Measurements from ENCODE around the gene OR6Y1.

OR6Y1 gene

GRCh38 chr1:158570480-158570879 lies 16.3 kb upstream of the OR6Y1 start, which contains the start of gene OR6P1:
Gene OR6P1 (minus strand): TSS chr1:158570580. CDS start chr1:158563604, 6,976 bp downstream.
- TF ChIP-seq, protein P1, sequence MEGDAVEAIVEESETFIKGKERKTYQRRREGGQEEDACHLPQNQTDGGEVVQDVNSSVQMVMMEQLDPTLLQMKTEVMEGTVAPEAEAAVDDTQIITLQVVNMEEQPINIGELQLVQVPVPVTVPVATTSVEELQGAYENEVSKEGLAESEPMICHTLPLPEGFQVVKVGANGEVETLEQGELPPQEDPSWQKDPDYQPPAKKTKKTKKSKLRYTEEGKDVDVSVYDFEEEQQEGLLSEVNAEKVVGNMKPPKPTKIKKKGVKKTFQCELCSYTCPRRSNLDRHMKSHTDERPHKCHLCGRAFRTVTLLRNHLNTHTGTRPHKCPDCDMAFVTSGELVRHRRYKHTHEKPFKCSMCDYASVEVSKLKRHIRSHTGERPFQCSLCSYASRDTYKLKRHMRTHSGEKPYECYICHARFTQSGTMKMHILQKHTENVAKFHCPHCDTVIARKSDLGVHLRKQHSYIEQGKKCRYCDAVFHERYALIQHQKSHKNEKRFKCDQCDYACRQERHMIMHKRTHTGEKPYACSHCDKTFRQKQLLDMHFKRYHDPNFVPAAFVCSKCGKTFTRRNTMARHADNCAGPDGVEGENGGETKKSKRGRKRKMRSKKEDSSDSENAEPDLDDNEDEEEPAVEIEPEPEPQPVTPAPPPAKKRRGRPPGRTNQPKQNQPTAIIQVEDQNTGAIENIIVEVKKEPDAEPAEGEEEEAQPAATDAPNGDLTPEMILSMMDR (IDR thresholded peaks at IDR 0.05): no peak

- TF ChIP-seq, protein P1 (IDR thresholded peaks at IDR 0.05): no peak
These were observed 10.4 kb upstream of the OR6Y1 start for GRCh38 chr1:158564608-158565007.

GRCh38 chr1:158563853-158564252 lies 9.6 kb upstream of the OR6Y1 start:
- TF ChIP-seq, protein P1 (IDR thresholded peaks at IDR 0.05): no peak

- TF ChIP-seq, protein P1 (IDR thresholded peaks at IDR 0.05): no peak
These were observed 5.5 kb upstream of the OR6Y1 start for GRCh38 chr1:158559696-158560095.

- TF ChIP-seq, protein P1 (IDR thresholded peaks at IDR 0.05): no peak
These were observed 1.9 kb downstream of the OR6Y1 start for GRCh38 chr1:158552296-158552695.

- TF ChIP-seq, protein P1 (IDR thresholded peaks at IDR 0.05): no peak
These were observed 6.7 kb downstream of the OR6Y1 start for GRCh38 chr1:158547533-158547932.

DNA sequence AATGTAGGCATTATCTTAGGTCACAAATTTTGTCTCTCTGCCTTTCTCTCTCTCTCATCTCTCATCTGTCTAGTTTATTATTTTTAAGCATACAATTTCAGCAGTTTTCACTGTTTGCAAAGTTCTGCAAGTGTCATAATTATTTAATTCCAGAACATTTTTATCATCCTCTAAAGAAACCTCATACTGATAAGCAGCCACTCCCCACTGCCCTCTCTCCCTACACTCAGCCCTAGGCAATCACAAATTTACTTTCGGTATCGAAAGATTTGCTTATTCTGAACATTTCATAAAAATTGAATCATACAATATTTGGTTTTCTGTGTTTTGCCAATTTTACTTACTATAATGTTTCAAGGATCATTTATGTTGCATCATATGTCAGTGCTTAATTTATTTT lies 16.6 kb downstream of the OR6Y1 start:
- TF ChIP-seq, protein P1 (IDR thresholded peaks at IDR 0.05): no peak

GRCh38 chr1:158534496-158534895 lies 19.7 kb downstream of the OR6Y1 start:
- TF ChIP-seq, protein P1 (IDR thresholded peaks at IDR 0.05): no peak
